HepG2 (cell line): Measurements from ENCODE around the gene SEC14L2. TPM values are rescaled to one million over a fixed set of nuclear protein-coding genes. Genes with fewer than 3 reads are reported as not detected.
"Not testable (repeated sequence)": the region's sequence is repeated elsewhere in the genome, so short reads cannot be mapped to it uniquely, and the experiment has no call there.

ENCODE experiments used
- ATAC-seq: fragments of 200-7000 bp; cut with Tn5 transposase; 3 replicates; pipeline ENCODE4 v1.9.1; 2020; ENCODE audit warnings: mild to moderate bottlenecking, moderate library complexity
- BruUV-seq: library from RNA; stranded (reverse); fragments of 400-500 nt; replicated peaks from 2 replicates; lab custom pipeline; 2021; lab: Mats Ljungman, UMichigan
- CTCF ChIA-PET: fragments of 300-600 bp; formaldehyde crosslinking; extraction: SDS; loops from one replicate; lab custom pipeline; 2021; ENCODE audit warnings: low total read pairs, inconsistent platforms, low intra/inter-chr PET ratio; lab: Yijun Ruan, JAX
- POLR2A ChIA-PET: fragments of 350-600 bp; sonication (Branson Sonifier 250); formaldehyde crosslinking; loops from one replicate; lab custom pipeline; 2020; ENCODE audit warnings: antibody characterized with exemption, inconsistent platforms; lab: Yijun Ruan, JAX
- DNase-seq: peaks from one replicate; pipeline ENCODE4 v3.0.0-alpha.2; 2015; ENCODE audit warnings: low spot score
- FAIRE-seq: peaks from 3 replicates; lab custom pipeline; 2011; peaks lifted over from hg19 to GRCh38; lab: Jason Lieb, UNC
- H2AFZ ChIP-seq: one replicate; pipeline ENCODE4 v1.6.1; 2011; ENCODE audit warnings: low read length, inconsistent platforms
- H3K27ac ChIP-seq: fragments of 300-600 bp; 3 replicates; pipeline ENCODE4 v1.8.0; 2011; ENCODE audit warnings: mixed run types, mild to moderate bottlenecking, mixed read lengths, low read length, inconsistent platforms; ENCODE audit not compliant: insufficient read depth; ENCODE audit errors: extremely low read length
- H3K27me3 ChIP-seq, 2 experiments: fragments of 200-600 bp in 1 of 2; 2 replicates in 1 of 2; 3 replicates in 1 of 2; pipeline versions ENCODE4 v1.6.0 to v1.8.0; 2011; ENCODE audit warnings: low read length in 2 of 2, mild to moderate bottlenecking in 2 of 2, moderate library complexity in 2 of 2, inconsistent platforms in 1 of 2; ENCODE audit not compliant: insufficient read depth in 2 of 2, control insufficient read depth in 1 of 2
- H3K36me3 ChIP-seq, 2 experiments: fragments of 200-600 bp in 1 of 2; replicated peaks in 1 of 2; 2 replicates in 1 of 2; 3 replicates in 1 of 2; pipeline versions ENCODE4 v1.5.1 to v1.8.0; 2011; ENCODE audit warnings: low read length in 2 of 2, inconsistent platforms in 1 of 2; ENCODE audit not compliant: insufficient read depth in 2 of 2, control insufficient read depth in 1 of 2
- H3K4me1 ChIP-seq: 2 replicates; pipeline ENCODE4 v1.5.1; 2012; ENCODE audit warnings: low read length, inconsistent platforms; ENCODE audit not compliant: insufficient read depth
- H3K4me2 ChIP-seq: 2 replicates; pipeline ENCODE4 v1.6.0; 2011; ENCODE audit warnings: low read depth, low read length, inconsistent platforms
- H3K4me3 ChIP-seq, 3 experiments: fragments of 200-600 bp in 1 of 3; sonication (generic), shearing (Covaris generic) in 1 of 3; replicated peaks in 1 of 3; 2 replicates each; pipeline ENCODE4 v1.5.1; 2011 to 2016; ENCODE audit warnings: low read length in 3 of 3, inconsistent platforms in 2 of 3, low read depth in 2 of 3, mild to moderate bottlenecking in 2 of 3, control low read depth in 1 of 3, mixed read lengths in 1 of 3; ENCODE audit not compliant: insufficient read depth in 1 of 3
- H3K79me2 ChIP-seq: one replicate; pipeline ENCODE4 v1.6.1; 2011; ENCODE audit warnings: low read length, inconsistent platforms; ENCODE audit not compliant: insufficient read depth
- H3K9ac ChIP-seq: 2 replicates; pipeline ENCODE4 v1.6.0; 2011; ENCODE audit warnings: mild to moderate bottlenecking, low read depth, low read length, inconsistent platforms; ENCODE audit not compliant: insufficient read depth
- H3K9me3 ChIP-seq: 2 replicates; pipeline ENCODE4 v1.5.1; 2012; ENCODE audit warnings: mild to moderate bottlenecking, low read length
- H4K20me1 ChIP-seq: 2 replicates; pipeline ENCODE4 v1.6.0; 2011; ENCODE audit warnings: inconsistent platforms, mild to moderate bottlenecking, low read length, moderate library complexity; ENCODE audit not compliant: insufficient read depth
- CCDC6 ChIP-seq: sonication (generic); formaldehyde crosslinking; IDR thresholded peaks from 2 replicates; pipeline ENCODE4 v1.8.1; 2022; ENCODE audit warnings: mild to moderate bottlenecking, missing genetic modification reagents, moderate library complexity
- HNRNPLL ChIP-seq: fragments of 200-400 bp; formaldehyde crosslinking; IDR thresholded peaks from 2 replicates; pipeline ENCODE4 v1.6.1; 2017; ENCODE audit warnings: mild to moderate bottlenecking, low read depth, low read length; ENCODE audit not compliant: poor library complexity, severe bottlenecking
- RBFOX2 ChIP-seq: fragments of 200-400 bp; formaldehyde crosslinking; IDR thresholded peaks from 2 replicates; pipeline ENCODE4 v1.6.1; 2017; ENCODE audit warnings: low read depth, mild to moderate bottlenecking, low read length
- ZNF460 ChIP-seq: sonication (generic); formaldehyde crosslinking; IDR thresholded peaks from 2 replicates; pipeline ENCODE4 v1.5.1; 2020; ENCODE audit warnings: missing genetic modification reagents, mild to moderate bottlenecking, borderline replicate concordance
- ZNF644 ChIP-seq: IDR thresholded peaks from 2 replicates; pipeline ENCODE4 v1.6.1; 2016; ENCODE audit warnings: low read depth
- ZNF746 ChIP-seq: sonication (generic); formaldehyde crosslinking; IDR thresholded peaks from 2 replicates; pipeline ENCODE4 v1.8.0; 2022; ENCODE audit warnings: mild to moderate bottlenecking, missing genetic modification reagents
- WGBS: methylation state at CpG from one replicate; pipeline ENCODE4 v1.1.6; 2017; ENCODE audit warnings: low lambda C conversion rate; 5-methylcytosine and 5-hydroxymethylcytosine counted together
- in situ Hi-C: cut with HindIII; loops from 2 replicates; pipeline ENCODE4 v1.10.0; 2017; ENCODE audit warnings: low pct_unique_long_range_greater_than_20kb; ENCODE audit not compliant: extremely low pct_ligation_motif_present
- intact Hi-C: fragments of 100-400 bp; cut with micrococcal nuclease; formaldehyde crosslinking; loops from one replicate; pipeline ENCODE4 v1.10.0; 2022; ENCODE audit not compliant: unreplicated experiment
- polyA plus RNA-seq, 8 experiments: library from polyadenylated mRNA; depleted of rRNA in 3 of 8; stranded (reverse) in 7 of 8; unstranded in 1 of 8; fragments of >200 nt; fragmentation: Illumina TruSeq in 4 of 8; extraction: Trizol in 4 of 8; gene quantifications; 2 replicates each; pipeline versions ENCODE4 v1.2.1 to v1.2.3, GENCODE V29; 2011 to 2016; ENCODE audit warnings: low read depth in 4 of 8, missing spikeins in 1 of 8, mixed read lengths in 1 of 8; ENCODE audit not compliant: insufficient read depth in 1 of 8
- total RNA-seq, 5 experiments: library from RNA; depleted of rRNA; stranded (reverse); fragments of >200 nt; fragmentation: Illumina TruSeq; extraction: Trizol; gene quantifications; 2 replicates each; pipeline ENCODE4 v1.2.3, GENCODE V29; 2016; ENCODE audit warnings: low read depth in 1 of 5

Gene SEC14L2
- total and polyA plus RNA-seq, 2 of the 13 experiments (the other 11 are each of a cell fraction or from before 2014, with no cell fraction given) = 4.1 to 5.1 TPM

DNA sequence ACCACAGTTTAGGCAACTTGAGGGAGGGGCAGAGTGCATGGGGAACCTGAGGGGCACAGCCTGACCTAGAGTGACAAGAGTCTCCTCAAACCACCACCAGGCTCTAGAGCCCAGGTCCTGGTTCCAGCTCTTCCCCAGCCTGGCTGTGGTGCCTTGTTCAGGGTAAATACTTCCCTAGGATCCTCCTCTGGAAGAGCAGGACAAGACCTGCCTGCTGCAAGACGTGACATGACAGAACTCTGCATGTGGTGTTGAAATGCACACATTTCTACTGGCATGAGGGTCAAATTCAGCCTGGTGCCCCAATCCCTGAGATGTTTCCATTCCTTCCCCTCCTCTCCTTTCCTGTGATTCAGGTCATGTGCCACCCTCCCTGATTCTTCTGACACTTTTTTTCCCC is 3.3 kb downstream of the SEC14L2 start:
- no peaks in the 10 kb centered on the region; a peak in 1 of 5 replicates for H3K36me3 ChIP-seq
- 100% methylated on average over 1 of the region's 1 CpG for WGBS
- ChIA-PET CTCF (no interaction called here), POLR2A (no interaction called here)
- no peak for FAIRE-seq
- H3K9me3 ChIP-seq = no peaks in the 10 kb centered on the region
- DNase-seq = no peak
- no peaks in the 10 kb centered on the region for H3K79me2 ChIP-seq
- no peaks in the 10 kb centered on the region for H3K27me3 ChIP-seq
- TF ChIP-seq ZNF644 (CRISPR knock-in tag) = no peak
- TF ChIP-seq HNRNPLL = no peak
- no peak for TF ChIP-seq RBFOX2
- TF ChIP-seq ZNF746 (CRISPR knock-in tag) = no peak
- TF ChIP-seq ZNF460 = no peak
- no peak for TF ChIP-seq CCDC6 (CRISPR knock-in tag)
- in situ Hi-C loops (no loop called here), intact Hi-C loops (no loop called here)
- H3K27ac ChIP-seq = no peak overlapping the region
- BruUV-seq = no TSS peak
- H4K20me1 ChIP-seq = no peaks in the 10 kb centered on the region
- no peak overlapping the region for H3K4me2 ChIP-seq
- H3K4me1 ChIP-seq = peaks cover 70% of the 10 kb centered on the region
- no peak overlapping the region for H2AFZ ChIP-seq
- no peak overlapping the region for H3K9ac ChIP-seq
- H3K4me3 ChIP-seq = no peak overlapping the region
- ATAC-seq = no peak

DNA sequence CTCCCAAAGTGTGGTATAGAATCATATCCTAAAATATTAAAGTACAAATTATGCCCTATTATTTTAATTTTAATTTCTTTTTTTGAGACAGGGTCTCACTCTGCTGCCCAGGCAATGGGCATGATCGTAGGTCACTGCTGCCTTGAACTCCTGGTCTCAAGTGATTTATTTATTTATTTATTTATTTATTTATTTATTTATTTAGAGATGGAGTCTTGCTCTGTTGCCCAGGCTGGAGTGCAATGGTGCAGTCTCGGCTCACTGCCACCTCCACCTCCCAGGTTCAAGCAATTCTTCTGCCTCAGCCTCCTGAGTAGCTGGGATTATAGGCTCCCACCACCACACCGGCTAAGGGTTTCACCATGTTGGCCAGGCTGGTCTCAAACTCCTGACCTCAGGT is 4.2 kb downstream of the SEC14L2 start:
- H3K36me3 ChIP-seq, intact Hi-C loops, H3K27me3 ChIP-seq, H3K4me3 ChIP-seq, H2AFZ ChIP-seq, H3K79me2 ChIP-seq, H3K9me3 ChIP-seq, H3K4me2 ChIP-seq, H3K9ac ChIP-seq, BruUV-seq, FAIRE-seq, DNase-seq, ATAC-seq, in situ Hi-C loops, H4K20me1 ChIP-seq, H3K27ac ChIP-seq, CTCF ChIA-PET: not testable (repeated sequence)
- POLR2A ChIA-PET = interaction anchor here (6.5 kb wide), 1 partner anchor 22 kb away, joined by 65 read pairs; no protein-coding TSS in a partner anchor
- peaks cover 70% of the 10 kb centered on the region for H3K4me1 ChIP-seq
- 96% methylated on average over 3 of the region's 3 CpGs for WGBS
